ENCODE measurements around the gene SMIM21.

Gene SMIM21

GRCh38 chr18:75406491-75407445 is 20.7 kb downstream of the SMIM21 start:
- TF ChIP-seq CTCF (IDR thresholded peaks at IDR 0.05) = no peak

GRCh38 chr18:75405351-75405750 is 22.2 kb downstream of the SMIM21 start:
- no peak for TF ChIP-seq CTCF (IDR thresholded peaks at IDR 0.05)

- no peak for TF ChIP-seq CTCF (IDR thresholded peaks at IDR 0.05)
These were observed 27.1 kb downstream of the SMIM21 start for GRCh38 chr18:75400366-75400765.

- TF ChIP-seq CTCF (IDR thresholded peaks at IDR 0.05) = no peak
These were observed 32.4 kb downstream of the SMIM21 start for GRCh38 chr18:75395137-75395536.

GRCh38 chr18:75393721-75394120 is 33.8 kb downstream of the SMIM21 start:
- TF ChIP-seq CTCF (IDR thresholded peaks at IDR 0.05) = no peak

GRCh38 chr18:75392226-75392578 is 35.3 kb downstream of the SMIM21 start:
- TF ChIP-seq CTCF (IDR thresholded peaks at IDR 0.05) = no peak

- no peak for TF ChIP-seq CTCF (IDR thresholded peaks at IDR 0.05)
These were observed 36.0 kb downstream of the SMIM21 start for GRCh38 chr18:75391279-75392225.

Data from LNCAP (cell line).